Pons (tissue), 1 donor: ENCODE measurements around the gene TDO2.
A peak's percentile ranks its signal among the peaks of the same experiment; 100 is the strongest.
"Not testable (repeated sequence)": the region's sequence is repeated elsewhere in the genome, so short reads cannot be mapped to it uniquely, and the experiment has no call there.

Experiments used
- DNase-seq: peaks from one replicate; pipeline ENCODE4 v3.0.0-alpha.2; 2016; ENCODE audit warnings: low spot score

TDO2 gene

DNA sequence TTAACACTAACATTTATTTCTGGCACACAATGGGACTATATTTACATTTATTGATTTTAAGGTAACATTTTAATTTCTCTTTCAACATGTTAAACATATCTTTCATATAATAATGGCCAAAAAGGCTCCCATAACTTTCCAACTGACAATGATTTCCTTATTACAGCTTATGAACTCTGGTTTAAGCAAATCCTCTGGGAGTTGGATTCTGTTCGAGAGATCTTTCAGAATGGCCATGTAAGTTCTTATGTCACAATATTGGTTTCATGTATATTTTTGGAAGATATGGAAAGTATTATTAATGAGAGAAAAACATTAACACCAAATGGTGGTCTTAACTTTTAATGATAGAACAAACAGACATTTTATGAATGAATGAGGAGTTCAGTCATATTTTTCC lies 4.1 kb downstream of the TDO2 start:
- DNase-seq = no peak

DNA sequence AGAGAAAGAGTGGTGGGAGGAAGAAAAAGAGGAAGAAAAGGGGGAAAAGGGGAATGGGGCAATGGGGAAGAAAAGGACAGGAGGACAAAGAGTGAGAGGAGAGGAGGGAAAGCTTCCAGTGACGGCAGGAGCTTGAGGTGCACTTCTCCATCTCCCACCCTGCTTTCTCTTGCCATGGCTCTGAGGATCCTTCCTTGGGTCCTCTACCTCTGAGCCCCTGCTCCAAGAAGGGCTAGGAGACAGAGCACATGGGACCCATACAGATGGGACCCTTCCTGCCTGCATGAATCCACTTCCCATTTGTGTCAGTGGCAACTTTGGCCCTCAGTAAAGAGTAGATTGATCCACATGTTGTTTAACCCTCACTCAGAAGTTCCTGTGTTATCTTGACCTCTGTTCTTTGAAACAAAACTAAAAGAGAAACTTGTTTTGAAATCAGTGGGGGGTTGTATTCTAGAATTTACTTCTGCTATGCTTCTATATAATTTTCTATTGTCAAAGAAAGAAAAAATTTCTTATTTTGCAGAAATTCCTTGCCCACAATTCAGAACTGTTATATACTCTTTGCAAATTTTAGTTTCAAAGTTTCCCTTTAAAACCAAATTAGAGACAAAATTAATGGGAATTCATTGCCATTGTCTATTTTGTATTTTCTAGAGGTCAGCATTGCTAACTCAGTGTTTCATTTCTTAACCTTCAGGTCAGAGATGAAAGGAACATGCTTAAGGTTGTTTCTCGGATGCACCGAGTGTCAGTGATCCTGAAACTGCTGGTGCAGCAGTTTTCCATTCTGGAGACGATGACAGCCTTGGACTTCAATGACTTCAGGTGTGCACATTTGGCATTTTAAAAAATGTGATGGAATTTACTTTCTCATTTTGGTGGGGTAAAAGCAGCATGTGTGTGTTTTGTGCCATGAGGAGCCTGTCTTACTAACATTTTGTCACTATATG lies 5.0 kb downstream of the TDO2 start:
- no peak for DNase-seq

DNA sequence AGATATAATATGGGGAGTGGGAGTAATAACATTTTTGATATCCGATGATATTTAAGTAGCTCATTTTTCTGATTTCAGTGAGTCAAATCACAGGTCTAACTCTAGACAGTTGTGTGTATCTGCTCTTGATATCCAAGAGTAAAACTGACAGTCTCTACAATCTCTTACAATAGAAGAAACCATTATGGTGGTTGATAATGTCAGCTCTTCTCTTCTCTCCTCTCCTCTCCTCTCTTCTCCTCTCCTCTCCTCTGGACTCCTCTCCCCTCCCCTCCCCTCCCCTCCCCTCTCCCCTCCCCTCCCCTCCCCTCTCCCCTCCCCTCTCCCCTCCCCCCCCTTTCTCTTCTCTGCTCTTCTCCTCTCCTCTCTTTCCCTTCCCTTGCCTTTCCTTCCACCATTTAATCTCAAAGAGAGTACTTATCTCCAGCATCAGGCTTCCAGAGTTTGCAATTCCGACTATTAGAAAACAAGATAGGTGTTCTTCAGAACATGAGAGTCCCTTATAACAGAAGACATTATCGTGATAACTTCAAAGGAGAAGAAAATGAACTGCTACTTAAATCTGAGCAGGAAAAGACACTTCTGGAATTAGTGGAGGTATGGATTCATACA lies 6.2 kb downstream of the TDO2 start:
- DNase-seq = no peak

DNA sequence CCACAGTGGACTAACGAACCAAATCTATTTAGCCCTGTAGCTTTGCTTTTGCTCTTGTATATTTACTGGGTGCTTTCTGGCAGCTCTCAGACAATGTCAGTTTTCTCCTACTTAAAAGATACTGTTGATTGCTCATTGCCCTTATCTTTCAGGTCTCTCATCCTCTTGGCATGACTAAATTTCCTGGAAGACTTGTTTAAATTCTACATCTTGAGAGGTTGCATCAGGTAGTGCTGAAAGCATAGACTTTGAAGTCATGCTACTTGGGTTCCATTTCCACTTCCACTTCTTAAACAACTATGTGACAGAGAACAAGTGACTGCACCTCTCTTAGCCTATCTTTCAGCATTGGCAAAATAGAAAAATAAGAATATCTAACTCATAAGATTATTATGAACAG lies 8.4 kb downstream of the TDO2 start:
- no peak for DNase-seq

DNA sequence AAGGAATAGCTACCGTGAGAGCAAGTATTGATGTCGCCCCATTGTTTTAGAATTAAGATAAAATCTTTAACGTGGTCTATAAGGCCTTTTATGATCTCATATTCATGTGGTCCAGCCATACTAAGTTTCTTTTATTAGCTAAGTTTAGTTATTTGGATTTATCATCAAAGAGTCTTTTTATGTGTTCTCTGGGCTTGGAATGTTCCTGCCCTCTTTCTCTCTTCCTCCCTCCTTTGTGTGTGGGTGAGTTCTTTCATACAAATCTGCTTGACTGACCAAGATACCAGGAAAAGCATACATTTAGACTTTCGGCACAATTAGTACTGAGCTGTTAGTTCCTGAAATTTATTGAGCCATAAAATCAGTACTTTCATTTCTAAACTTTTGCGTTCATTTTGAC lies 11.3 kb downstream of the TDO2 start:
- DNase-seq = no peak

DNA sequence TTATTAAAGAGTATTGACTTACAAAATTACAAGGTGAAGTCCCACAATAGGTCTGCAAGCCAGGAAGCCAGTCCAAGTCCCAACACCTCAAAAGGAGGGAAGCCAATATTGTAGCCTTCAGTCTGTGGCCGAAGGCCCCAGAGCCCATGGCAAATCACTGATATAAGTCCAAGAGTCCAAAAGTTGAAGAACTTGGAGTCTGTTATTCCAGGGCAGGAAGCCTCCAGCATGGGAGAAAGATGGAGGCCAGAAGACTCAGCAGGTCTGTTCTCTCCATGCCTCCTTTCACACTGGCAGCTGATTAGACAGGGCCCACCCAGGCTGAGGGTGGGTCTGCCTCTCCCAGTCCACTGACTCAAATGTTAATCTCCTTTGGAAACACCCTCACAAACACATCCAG lies 18.1 kb downstream of the TDO2 start:
- no peak for DNase-seq

DNA sequence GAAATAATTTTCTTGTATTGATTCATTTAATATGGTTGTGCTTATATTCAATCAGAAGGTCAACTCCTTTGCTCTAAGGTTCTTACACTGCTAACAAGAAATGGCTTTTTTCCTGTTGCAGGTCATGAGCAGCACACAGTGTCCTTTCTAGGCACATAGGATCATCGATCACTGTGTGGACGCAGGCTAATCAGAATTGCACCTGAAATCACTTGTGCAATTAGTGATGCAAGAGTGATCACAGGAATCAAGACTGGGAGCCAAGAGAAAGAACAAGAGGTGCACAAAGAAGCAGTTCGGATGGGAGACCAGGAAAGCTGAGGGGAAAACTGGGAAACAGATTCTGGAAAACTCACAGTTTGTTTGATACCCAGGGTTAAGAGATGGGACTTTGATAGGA lies 21.1 kb downstream of the TDO2 start:
- DNase-seq = no peak

DNA sequence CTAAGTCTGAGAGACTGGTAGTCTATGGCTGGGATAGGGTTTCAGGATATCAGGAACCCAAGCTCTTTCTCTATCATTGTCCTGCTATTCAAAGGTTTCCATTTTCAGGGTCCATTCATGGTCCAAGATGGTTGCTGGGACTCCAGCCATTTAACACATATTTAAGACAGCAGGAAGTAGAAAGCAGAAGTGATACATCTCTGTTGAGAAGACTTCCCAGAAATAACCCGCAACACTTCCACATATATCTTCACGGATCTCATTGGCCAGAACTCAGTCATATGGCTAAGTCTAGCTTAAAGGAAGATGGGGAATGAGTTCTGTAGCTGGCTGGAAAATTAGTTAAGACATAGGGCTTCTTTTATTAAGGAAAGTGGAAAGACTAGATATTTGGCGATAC lies 26.3 kb downstream of the TDO2 start:
- DNase-seq = no peak

DNA sequence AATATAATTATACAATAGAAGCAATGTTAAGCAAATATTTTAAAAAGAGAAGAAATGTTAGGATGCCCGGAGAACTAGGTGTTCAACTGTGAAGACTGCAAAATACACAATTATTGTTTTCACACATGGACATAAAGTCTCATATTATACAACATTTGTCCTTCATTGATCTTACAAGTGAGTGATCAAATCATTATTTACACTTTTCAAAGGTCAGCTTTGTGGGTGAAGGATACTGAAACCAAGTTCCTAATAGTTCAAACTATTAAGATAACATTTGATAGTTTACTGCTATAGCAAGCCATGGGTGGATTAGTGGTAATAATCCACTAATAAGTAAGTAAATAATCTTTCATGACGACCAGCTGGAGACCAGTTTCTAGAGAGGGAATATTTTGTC lies 26.8 kb downstream of the TDO2 start:
- no peak for DNase-seq

DNA sequence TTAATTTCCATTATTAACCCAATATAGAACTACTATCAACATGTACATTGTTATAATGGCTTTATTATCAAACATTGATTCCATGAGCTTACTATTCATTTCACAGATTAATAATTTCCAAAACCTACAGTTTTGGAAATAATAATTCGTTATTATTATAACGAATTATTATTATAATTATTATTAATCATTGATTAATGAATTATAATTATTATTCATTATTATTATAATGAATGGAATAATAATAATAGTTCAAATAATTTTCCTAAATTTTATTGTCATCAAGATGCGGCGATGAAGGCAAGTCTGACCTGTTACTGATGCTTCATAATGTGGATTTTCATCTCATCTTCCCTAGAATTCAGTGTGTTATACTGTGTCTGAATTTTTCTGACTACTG lies 28.1 kb downstream of the TDO2 start:
- no peak for DNase-seq

DNA sequence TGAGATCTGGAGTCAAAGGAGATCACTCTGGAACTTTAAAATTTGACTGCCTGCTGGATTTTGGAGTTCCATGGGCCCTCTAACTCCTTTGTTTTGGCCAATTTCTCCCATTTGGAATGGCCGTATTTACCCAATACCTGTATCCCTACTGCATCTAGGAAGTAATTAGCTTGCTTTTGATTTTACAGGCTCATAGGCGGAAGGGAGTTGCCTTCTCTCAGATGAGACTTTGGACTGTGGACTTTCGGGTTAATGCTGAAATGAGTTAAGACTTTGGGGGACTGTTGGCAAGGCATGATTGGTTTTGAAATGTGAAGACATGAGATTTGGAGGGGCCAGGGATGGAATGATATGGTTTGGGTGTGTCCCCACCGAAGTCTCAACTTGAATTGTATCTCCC lies 31.1 kb downstream of the TDO2 start:
- DNase-seq = not testable (repeated sequence)

DNA sequence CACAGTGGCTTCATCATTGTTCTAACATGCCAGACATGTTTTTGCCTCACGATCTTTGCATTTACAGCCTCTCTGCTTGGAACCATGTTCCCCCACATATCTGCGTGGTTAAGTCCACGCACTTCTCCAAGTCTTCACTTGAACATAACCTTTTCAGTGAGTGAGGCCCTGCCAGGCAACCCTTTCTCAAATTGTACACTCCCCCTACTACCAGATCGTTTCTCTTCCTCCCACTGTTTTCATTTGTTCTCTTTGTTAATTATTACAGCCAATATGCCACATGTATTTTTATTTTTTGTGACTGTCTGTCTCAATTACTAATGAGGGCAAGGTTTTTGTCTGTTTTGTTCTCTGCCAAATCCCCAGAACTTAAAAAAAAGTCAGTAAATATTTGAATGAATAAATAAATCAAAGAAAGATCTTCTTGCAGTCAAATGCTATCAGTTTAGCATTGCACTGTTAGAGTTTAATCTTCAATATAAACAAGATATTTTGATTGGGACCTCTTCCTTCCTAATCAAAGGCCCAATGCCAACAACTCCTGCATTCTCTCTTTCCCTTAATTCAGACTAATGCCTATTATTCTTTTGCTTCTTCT lies 32.0 kb downstream of the TDO2 start:
- DNase-seq = no peak

DNA sequence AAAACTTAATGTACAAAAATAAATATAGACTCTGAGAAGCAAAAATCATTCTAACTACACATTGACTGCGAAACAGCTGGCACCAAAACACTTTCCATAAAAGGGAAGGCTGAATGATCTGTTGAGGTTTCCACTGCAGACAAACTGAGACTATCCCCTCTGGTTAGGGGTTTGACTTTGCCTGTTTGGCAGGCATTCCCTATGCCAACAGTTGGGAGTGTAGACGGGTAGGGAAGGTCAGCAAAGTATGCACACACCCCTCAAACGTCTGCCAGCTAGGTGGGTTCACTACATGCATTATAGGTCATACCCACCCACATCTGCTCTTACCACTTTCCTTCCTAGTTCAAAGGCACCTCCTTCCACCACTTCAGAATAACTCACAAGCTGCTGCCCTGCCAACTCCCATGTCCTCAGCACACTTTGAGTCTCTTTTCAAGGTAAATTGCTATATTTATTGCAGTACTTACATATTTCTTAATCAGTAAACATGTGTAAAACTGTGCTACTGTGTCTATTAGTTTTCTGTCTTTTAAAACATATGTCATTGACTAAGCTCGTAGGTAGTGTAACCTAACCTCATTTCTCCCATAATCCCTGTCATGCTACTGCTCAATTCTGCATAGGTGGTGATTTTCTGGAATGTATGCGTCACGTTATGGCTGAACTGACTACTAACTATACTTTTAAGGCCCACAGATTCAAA lies 37.7 kb downstream of the TDO2 start:
- DNase-seq = no peak

DNA sequence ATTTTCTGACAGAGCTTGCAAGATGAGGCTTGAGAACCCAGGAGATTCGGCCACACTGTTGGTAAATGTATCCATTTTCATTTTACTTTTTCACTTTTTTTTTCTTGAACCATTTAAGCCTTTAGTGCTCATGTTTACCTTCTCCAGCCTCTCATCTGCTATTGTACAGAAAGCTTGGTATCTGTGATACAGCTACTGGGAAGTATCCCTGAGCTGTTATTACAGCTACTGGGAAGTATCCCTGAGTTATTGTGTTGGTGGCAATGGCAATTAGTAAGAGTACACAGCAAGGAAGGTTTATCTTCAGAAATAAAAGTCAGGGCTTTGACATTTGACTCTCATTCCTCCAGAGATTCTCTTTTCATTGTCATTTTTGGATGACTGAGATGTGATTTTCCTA lies 38.3 kb downstream of the TDO2 start:
- no peak for DNase-seq

DNA sequence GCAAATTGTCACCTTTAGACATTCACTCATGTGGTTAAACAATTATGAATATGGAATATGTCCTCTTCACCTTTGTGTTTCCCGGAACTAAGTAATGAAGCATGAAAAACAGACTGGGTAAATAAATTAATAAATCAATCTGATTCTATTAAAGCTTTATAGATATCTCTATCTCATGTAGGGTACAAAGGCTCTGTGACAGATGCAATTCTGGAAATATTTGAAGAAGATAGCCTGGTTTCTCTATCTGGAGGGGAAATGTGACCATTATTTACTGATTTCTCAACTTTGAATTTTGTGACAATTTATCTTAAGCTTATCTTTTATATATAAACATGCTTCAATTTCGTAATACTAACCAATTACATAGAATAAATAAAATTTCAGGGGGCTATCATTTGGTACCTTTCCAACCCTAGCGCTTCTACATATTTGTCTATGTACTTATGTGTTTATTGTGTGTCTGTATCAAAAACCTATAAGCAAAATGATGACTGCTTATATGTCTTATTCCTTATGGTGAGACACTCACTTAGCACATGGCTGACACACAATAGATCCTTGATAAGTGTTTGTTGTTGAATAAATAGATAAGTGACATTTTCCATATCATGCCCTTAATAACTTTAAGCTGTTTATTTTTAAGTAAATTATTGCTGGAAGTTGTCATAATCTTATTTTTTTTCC lies 40.3 kb downstream of the TDO2 start:
- no peak for DNase-seq

DNA sequence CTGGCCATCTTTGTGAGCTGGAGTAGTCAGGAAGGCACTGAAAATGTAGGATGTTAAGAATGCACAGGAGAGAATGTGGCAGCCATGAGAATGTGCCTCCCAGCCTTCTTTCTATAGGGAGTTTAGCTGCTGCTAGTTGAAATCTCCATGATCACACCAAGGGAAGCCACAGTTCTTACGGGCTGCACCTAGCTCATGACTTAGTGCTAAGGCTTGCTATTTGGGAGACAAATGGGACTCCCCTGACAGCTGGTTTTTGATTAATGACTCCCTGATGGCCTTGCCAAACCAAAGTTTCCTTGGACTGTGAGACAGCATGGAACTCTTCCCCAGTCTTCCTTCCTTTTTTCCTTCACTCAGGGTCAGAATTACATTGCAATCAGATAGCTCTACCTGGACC lies 41.0 kb downstream of the TDO2 start:
- DNase-seq = no peak

DNA sequence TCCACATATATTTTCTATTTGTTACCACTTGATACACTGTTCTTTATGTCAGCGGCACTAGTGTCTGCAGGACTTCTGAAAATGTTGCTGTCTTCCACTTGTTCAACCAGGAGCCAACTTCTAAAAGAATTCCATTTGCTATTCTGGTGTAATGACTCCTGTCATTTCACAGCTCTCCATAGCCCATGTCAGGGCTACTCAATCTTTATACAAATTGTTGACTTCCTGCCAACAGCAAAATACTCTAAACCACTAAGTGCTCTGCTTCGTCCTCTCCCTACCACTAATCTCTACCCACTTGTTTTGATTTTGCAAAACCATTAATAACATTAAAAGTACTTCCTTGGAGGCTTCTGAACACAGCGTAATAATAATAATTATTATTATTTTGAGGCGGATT lies 43.0 kb downstream of the TDO2 start:
- DNase-seq = no peak

DNA sequence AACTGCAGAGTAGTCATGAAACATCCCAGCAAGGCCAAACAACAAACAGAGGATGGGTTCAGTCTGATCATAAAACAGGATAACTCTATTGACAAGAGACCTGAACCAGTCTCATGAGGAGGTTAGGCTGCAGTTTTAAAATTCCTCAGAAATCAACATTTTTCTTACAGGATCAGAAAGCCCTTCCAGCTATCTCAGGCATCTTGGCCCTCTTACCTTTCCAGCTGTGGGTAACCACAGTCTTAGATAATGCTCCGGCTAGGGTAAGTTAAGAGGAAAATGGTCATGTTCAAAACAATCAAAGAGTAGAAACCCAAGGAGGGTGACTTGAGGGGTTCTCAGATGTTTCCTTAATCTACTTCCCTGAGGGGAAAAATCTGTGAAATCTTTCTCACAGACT lies 45.0 kb downstream of the TDO2 start:
- no peak for DNase-seq

DNA sequence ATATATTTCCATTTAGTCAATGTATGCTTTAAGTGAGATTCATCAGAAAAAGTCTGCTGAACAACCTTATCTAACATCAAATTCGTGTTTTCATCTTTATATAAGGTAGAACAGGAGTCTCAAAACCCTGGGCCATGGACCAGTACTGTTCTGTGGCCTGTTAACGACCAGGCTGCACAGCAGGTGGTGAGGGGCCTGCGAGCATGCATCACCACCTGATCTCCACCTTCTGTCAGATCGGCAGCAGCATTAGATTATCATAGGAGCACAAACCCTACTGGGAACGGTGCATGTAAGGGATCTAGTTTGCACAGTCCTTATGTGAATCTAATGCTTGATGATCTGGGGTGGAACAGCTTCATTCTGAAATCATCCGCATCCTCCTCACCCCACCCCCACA lies 47.0 kb downstream of the TDO2 start:
- DNase-seq = no peak

DNA sequence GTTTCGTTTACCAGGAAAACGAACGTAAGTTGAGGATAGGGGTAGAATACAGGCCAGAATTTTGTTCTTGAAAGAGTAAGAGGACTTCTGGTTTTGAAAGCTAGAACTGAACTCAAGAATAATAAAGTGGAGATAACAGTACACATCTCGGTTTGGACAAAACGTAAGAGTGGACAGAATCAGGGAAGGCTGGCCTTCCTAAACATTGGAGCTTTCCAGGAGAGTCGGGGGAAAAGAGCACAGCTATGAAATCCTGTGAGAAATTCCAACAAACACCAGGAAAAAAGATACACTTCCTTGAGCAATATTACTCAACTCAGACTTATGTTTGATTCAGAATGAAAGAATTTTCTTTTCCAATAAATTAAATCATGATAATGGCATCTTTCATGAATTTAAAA lies 49.0 kb downstream of the TDO2 start:
- DNase-seq = no peak

DNA sequence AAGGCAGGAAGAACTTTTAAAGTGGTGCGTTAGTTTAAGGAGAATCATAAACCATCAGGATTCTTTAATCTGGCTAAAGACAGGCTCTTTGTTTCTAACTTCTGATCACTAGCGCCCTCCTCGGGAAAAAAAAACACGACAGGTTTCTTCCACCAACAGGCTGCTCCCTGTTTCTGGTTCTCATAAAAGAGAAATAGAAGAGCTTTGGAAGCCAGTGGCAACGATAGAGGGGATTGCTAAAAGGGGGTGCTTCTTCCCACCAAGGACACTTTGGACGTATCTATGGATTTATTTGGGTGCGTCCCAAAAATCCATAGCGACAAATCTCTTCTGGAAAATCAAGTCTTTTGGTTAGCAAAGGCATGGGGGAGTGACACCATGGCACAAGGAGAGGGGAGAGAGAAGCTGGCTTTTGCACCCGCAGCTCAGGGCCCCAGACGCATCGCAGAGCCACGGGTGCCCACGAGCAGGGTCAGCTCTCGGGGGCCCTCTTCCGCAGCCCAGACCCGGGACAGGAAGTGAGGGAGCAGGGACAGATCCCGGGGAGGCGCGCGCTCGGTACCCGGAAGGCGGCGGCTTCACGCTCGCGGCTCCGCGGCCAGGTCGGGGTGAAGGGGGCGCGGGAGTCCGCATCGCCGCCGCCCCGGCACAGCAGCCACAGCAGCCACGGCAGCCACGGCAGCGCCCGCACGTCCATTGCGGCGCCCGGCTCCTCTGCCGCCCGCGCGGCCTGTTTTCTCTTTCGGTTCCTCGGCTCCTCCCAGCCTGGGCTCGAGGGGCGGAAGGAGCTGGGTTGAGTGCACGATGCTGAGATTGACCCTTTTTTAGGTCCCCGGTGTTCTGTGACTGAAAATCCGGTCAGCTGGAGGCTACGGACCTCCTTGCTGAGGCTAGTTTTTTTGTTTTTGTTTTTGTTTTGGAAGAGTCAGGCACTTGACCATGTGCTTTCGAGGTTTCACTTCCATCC lies 49.9 kb downstream of the TDO2 start, which contains the start of gene CTSO:
CTSO (minus strand) TSS at position 716 of the 967 bp plus-strand sequence; CDS start at position 697, 19 bp downstream.
- peak; percentile 95 for DNase-seq
